PC-9 (cell line): ENCODE measurements around the gene C1orf35. TPM values are rescaled to one million over a fixed set of nuclear protein-coding genes. Genes with fewer than 3 reads are reported as not detected.

Source experiments
- BruUV-seq: library from RNA; stranded (reverse); fragments of 400-500 nt; replicated peaks from 2 replicates; lab custom pipeline; 2021; lab: Mats Ljungman, UMichigan
- CTCF ChIA-PET: fragments of 300-600 bp; sonication (Branson Sonifier 250); formaldehyde crosslinking; loops from one replicate; lab custom pipeline; 2022; ENCODE audit warnings: antibody characterized with exemption; lab: Charles Lee
- POLR2A ChIA-PET: fragments of 300-600 bp; sonication (Branson Sonifier 250); formaldehyde crosslinking; loops from one replicate; lab custom pipeline; 2022; ENCODE audit warnings: antibody characterized with exemption; ENCODE audit not compliant: unreplicated experiment; lab: Charles Lee
- DNase-seq, 2 experiments: peaks; one replicate each; pipeline versions ENCODE4 v3.0.0 to v3.0.0-alpha.2; 2015 to 2022; ENCODE audit warnings: mixed read lengths in 1 of 2
- H2AFZ ChIP-seq: fragments of 200-600 bp; sonication (generic); 2 replicates; pipeline ENCODE4 v1.8.1; 2017; ENCODE audit warnings: antibody characterized with exemption
- H3F3A ChIP-seq: fragments of 200-600 bp; sonication (generic); 2 replicates; pipeline ENCODE4 v1.8.1; 2017; ENCODE audit warnings: antibody characterized with exemption, mild to moderate bottlenecking, low read depth; ENCODE audit not compliant: insufficient read depth
- H3K27ac ChIP-seq: fragments of 200-600 bp; sonication (generic); 2 replicates; pipeline ENCODE4 v1.6.1; 2016; ENCODE audit warnings: mixed run types
- H3K27me3 ChIP-seq: fragments of 200-600 bp; sonication (generic); 2 replicates; pipeline ENCODE4 v1.6.1; 2016; ENCODE audit warnings: low read depth, mixed run types; ENCODE audit not compliant: insufficient read depth
- H3K36me3 ChIP-seq: fragments of 200-600 bp; sonication (generic); 2 replicates; pipeline ENCODE4 v1.6.1; 2016; ENCODE audit warnings: low read depth, mixed run types
- H3K4me1 ChIP-seq: fragments of 200-600 bp; sonication (generic); replicated peaks from 2 replicates; pipeline ENCODE4 v1.6.1; 2016; ENCODE audit warnings: mixed run types; ENCODE audit not compliant: insufficient read depth
- H3K4me2 ChIP-seq: fragments of 200-600 bp; sonication (generic); 2 replicates; pipeline ENCODE4 v1.6.1; 2017; ENCODE audit warnings: mixed run types
- H3K4me3 ChIP-seq: fragments of 200-600 bp; sonication (generic); 2 replicates; pipeline ENCODE4 v1.6.1; 2016; ENCODE audit warnings: mixed run types
- H3K79me2 ChIP-seq: fragments of 200-600 bp; sonication (generic); 2 replicates; pipeline ENCODE4 v1.6.1; 2017; ENCODE audit warnings: low read depth, mixed run types
- H3K9me2 ChIP-seq: fragments of 200-600 bp; sonication (generic); 2 replicates; pipeline ENCODE4 v1.8.1; 2017; ENCODE audit warnings: mild to moderate bottlenecking; ENCODE audit not compliant: insufficient read depth
- H3K9me3 ChIP-seq: fragments of 200-600 bp; sonication (generic); 2 replicates; pipeline ENCODE4 v1.8.1; 2016; ENCODE audit warnings: low read depth; ENCODE audit not compliant: insufficient read depth
- H4K20me1 ChIP-seq: fragments of 200-600 bp; sonication (generic); 2 replicates; pipeline ENCODE4 v1.8.1; 2017; ENCODE audit not compliant: insufficient read depth
- EZH2 ChIP-seq: fragments of 200-600 bp; sonication (generic); IDR thresholded peaks from 2 replicates; pipeline ENCODE4 v1.8.0; 2017; ENCODE audit warnings: antibody characterized with exemption, low read depth
- intact Hi-C: fragments of 100-400 bp; cut with micrococcal nuclease; formaldehyde crosslinking; loops from one replicate; pipeline ENCODE4 v1.10.0; 2022; ENCODE audit not compliant: unreplicated experiment
- total RNA-seq: library from RNA; stranded (reverse); gene quantifications from 2 replicates; pipeline ENCODE4 v1.2.3, GENCODE V29; 2021
- TF ChIP-seq, protein P1 (sequence below): fragments of 200-600 bp; sonication (generic); conservative IDR thresholded peaks from 2 replicates; pipeline ENCODE4 v1.6.1; 2017; ENCODE audit warnings: mixed run types, antibody characterized with exemption, mild to moderate bottlenecking, moderate library complexity

C1orf35 gene
- total RNA-seq, 1 experiment from 2014 or later: 26.4 TPM

- Histone ChIP-seq H3F3A (0 out of 2 replicates have a peak, but pooled peaks cover 6% of the 10 kb centered on the region), H3K27ac (no peak overlapping the region), H3K36me3 (no peaks in the 10 kb centered on the region), H3K9me2 (no peaks in the 10 kb centered on the region), H3K79me2 (no peaks in the 10 kb centered on the region), H2AFZ (no peak overlapping the region), H3K9me3 (no peaks in the 10 kb centered on the region), H3K4me2 (no peak overlapping the region), H4K20me1 (no peaks in the 10 kb centered on the region; the same call in 1 of the 2 replicates), H3K4me1 (no peaks in the 10 kb centered on the region), H3K4me3 (no peak overlapping the region), H3K27me3 (peaks cover 10% of the 10 kb centered on the region; the same call in 1 of the 2 replicates)
- intact Hi-C loops: no loop called here
- ChIA-PET POLR2A (no interaction called here), CTCF (no interaction called here)
- no peak for DNase-seq
- TF ChIP-seq, protein P1, sequence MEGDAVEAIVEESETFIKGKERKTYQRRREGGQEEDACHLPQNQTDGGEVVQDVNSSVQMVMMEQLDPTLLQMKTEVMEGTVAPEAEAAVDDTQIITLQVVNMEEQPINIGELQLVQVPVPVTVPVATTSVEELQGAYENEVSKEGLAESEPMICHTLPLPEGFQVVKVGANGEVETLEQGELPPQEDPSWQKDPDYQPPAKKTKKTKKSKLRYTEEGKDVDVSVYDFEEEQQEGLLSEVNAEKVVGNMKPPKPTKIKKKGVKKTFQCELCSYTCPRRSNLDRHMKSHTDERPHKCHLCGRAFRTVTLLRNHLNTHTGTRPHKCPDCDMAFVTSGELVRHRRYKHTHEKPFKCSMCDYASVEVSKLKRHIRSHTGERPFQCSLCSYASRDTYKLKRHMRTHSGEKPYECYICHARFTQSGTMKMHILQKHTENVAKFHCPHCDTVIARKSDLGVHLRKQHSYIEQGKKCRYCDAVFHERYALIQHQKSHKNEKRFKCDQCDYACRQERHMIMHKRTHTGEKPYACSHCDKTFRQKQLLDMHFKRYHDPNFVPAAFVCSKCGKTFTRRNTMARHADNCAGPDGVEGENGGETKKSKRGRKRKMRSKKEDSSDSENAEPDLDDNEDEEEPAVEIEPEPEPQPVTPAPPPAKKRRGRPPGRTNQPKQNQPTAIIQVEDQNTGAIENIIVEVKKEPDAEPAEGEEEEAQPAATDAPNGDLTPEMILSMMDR: no peak
- no peak for TF ChIP-seq EZH2
- BruUV-seq: no TSS peak
Observed at GRCh38 chr1:228070851-228071250, 32.3 kb downstream of the C1orf35 start.

DNA sequence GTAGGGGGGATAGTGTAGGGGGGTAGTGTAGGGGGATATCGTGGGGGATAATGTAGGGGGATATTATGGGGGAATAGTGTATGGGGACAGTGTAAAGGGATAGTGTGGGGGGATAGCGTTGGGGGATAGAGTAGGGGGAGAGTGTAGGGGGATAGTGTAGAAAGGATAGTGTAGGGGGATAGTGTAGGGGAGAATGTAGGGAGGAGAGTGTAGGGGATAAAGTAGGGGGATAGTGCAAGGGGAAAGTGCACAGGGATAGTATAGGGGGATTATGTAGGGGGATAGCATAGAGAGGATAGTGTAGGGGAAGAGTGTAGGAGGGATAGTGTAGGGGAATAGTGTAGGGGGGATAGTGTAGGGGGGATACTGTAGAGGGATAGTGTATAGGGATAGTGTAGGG, 33.0 kb downstream of the C1orf35 start:
- intact Hi-C loops: no loop called here

GRCh38 chr1:228068359-228068758, 34.8 kb downstream of the C1orf35 start:
- H3K79me2 ChIP-seq: no peaks in the 10 kb centered on the region
- H3K27ac ChIP-seq: no peak overlapping the region
- H3K4me3 ChIP-seq: no peak overlapping the region
- H3K4me2 ChIP-seq: no peak overlapping the region
- H3K4me1 ChIP-seq: no peaks in the 10 kb centered on the region
- no peak overlapping the region for H2AFZ ChIP-seq
- no peaks in the 10 kb centered on the region for H3K9me2 ChIP-seq
- ChIA-PET POLR2A (no interaction called here), CTCF (no interaction called here)
- intact Hi-C loops: no loop called here
- H3K36me3 ChIP-seq: no peaks in the 10 kb centered on the region
- no peak for TF ChIP-seq EZH2
- TF ChIP-seq, protein P1: no peak
- BruUV-seq: no TSS peak
- 0 out of 2 replicates have a peak, but pooled peaks cover 6% of the 10 kb centered on the region for H3F3A ChIP-seq
- H3K9me3 ChIP-seq: no peaks in the 10 kb centered on the region
- H3K27me3 ChIP-seq: peaks cover 10% of the 10 kb centered on the region; the same call in 1 of the 2 replicates
- no peaks in the 10 kb centered on the region for H4K20me1 ChIP-seq
- DNase-seq: no peak

More for the DNA sequence above, 33.0 kb downstream of the C1orf35 start:
- no peaks in the 10 kb centered on the region for H3K79me2 ChIP-seq
- no peaks in the 10 kb centered on the region for H3K4me1 ChIP-seq
- peaks cover 10% of the 10 kb centered on the region; the same call in 1 of the 2 replicates for H3K27me3 ChIP-seq
- CTCF ChIA-PET: no interaction called here
- BruUV-seq: no TSS peak
- no peak overlapping the region for H3K4me2 ChIP-seq
- DNase-seq: no peak
- H3K9me2 ChIP-seq: no peaks in the 10 kb centered on the region
- no peak overlapping the region for H3K4me3 ChIP-seq
- TF ChIP-seq, protein P1: no peak
- no peak for TF ChIP-seq EZH2
- no peak overlapping the region for H2AFZ ChIP-seq
- H3K9me3 ChIP-seq: no peaks in the 10 kb centered on the region
- H4K20me1 ChIP-seq: no peaks in the 10 kb centered on the region; the same call in 1 of the 2 replicates
- POLR2A ChIA-PET: no interaction called here
- H3K27ac ChIP-seq: no peak overlapping the region
- H3F3A ChIP-seq: 0 out of 2 replicates have a peak, but pooled peaks cover 6% of the 10 kb centered on the region
- no peaks in the 10 kb centered on the region for H3K36me3 ChIP-seq
